Suppressor macrophage (primary cell): ENCODE results near the gene PPP2R2C.

Experiments
- DNase-seq, 4 experiments: peaks; one replicate each; pipeline ENCODE4 v3.0.0-alpha.2; 2020 to 2022

PPP2R2C gene

GRCh38 chr4:6299875-6300274 is 172.5 kb downstream of the PPP2R2C start:
- no peak for DNase-seq

- DNase-seq, result no peak
Measured at GRCh38 chr4:6298852-6299251, 173.6 kb downstream of the PPP2R2C start.

- DNase-seq, result no peak
Measured at GRCh38 chr4:6298035-6298434, 174.4 kb downstream of the PPP2R2C start.

GRCh38 chr4:6297266-6297815 is 175.1 kb downstream of the PPP2R2C start:
- DNase-seq, result no peak

DNA sequence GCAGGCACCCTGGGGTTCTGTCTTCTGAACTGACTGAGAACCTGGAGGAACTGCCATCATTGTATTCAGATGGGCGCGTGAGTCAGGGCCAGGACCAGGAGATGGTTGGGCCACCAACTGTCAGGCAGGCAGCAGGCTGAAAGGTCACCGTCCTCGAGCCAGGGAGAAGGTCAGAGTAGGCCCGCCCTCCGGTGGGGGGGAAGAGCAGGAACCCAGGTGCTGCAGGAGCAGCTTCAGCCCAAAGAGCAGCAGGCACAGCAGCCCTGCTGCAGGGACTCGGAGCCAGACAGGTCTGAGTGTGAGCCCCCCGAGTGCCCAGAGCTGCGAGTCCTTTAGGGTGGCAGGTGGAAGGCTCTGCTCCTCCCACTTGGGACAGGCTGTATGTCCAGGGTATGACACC is 176.4 kb downstream of the PPP2R2C start:
- DNase-seq, result no peak

DNA sequence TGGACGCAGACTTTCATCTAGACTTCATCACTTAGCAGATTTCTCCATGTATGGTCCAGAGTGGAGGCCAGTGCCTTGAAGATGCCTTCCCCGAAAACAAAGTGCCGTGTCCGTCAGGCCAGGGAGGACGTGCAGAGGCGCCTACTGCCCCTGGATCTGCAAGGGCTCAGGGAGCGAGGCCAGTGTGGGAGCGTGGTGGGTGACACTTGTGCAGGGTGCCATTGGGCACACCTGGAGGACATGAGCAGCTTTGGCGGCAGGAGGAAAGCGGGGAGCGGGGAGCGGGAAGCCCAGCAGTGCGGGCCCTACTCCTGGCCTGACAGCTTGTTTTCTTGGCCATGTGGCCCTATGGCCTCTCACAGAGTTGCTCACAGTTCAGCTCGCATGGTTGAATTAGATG is 176.9 kb downstream of the PPP2R2C start:
- DNase-seq, result no peak

- no peak for DNase-seq
Measured at GRCh38 chr4:6294705-6295421, 177.6 kb downstream of the PPP2R2C start.

- no peak for DNase-seq
Measured at GRCh38 chr4:6293661-6294060, 178.8 kb downstream of the PPP2R2C start.

- no peak for DNase-seq
Measured at GRCh38 chr4:6293097-6293445, 179.3 kb downstream of the PPP2R2C start.

- no peak for DNase-seq
Measured at GRCh38 chr4:6292376-6293096, 179.9 kb downstream of the PPP2R2C start.

- no peak for DNase-seq
Measured at GRCh38 chr4:6291784-6292297, 180.6 kb downstream of the PPP2R2C start.

DNA sequence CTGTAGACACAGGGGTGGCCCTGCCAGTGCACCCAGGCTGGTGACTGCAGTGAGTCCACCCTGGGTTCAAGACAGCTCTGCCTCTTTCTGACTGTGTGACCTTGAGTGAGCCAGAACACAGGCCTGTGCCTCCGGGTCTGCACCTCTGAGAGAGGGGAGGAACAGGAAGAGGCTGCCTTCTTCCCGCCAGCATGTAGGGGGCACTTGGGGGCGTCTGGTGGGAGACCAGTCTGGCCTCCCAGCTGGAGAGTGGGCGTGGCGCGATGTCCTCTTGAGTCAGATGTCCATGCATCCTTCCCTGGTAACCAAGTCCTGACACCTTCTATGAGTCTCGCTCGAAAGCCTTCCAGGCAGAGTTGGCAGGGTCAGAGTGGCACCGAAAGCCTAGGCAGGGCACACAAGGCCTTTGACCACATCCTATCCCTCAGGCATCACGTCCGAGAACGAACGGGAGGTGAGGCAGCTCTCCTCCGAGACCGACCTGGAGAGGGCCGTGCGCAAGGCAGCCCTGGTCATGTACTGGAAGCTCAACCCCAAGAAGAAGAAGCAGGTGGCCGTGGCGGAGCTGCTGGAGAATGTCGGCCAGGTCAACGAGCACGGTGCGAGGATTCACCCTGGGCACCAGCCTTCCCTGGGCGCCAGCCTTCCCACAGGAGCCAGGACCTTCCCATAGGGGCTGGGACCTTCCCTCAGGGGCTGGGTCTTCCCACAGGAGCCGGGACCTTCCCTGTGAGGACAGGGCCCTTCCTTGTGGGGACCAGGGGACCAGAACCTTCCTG is 181.5 kb downstream of the PPP2R2C start:
- DNase-seq, result no peak

GRCh38 chr4:6290256-6290655 is 182.2 kb downstream of the PPP2R2C start:
- DNase-seq, result no peak

DNA sequence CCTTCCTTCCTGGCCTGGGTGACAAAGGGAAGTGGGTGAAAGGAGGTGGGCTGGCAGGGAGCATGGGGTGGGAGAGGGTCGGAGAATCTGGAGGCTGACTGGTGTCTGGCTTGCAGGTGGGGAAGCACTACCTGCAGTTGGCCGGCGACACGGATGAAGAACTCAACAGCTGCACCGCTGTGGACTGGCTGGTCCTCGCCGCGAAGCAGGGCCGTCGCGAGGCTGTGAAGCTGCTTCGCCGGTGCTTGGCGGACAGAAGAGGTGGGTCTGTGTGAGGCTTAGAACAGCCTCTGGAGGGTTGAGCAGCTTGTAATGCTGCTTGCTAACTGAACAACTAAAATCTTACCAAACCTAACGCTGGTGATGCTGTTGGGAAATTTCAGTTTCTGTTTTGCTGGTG is 183.5 kb downstream of the PPP2R2C start:
- DNase-seq, result no peak

DNA sequence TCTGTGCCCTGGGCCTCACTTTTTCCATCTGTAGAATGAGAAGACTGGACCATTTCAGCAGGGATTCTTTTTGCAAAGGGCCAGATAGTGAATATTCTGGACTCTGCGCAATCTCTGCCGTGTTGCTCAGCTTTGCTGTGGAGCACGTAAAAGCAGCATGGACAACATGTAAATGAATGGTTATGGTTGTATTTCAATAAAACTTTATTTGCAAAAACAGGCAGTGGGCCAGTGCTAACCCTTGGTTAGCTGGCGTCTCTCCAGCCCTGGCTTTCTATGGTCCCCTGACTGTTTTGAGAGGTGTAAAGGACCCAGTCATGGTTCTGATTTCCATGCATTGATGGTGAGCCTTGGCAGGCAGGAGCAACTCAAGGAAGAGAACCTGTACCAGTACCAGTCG is 184.1 kb downstream of the PPP2R2C start:
- no peak for DNase-seq

DNA sequence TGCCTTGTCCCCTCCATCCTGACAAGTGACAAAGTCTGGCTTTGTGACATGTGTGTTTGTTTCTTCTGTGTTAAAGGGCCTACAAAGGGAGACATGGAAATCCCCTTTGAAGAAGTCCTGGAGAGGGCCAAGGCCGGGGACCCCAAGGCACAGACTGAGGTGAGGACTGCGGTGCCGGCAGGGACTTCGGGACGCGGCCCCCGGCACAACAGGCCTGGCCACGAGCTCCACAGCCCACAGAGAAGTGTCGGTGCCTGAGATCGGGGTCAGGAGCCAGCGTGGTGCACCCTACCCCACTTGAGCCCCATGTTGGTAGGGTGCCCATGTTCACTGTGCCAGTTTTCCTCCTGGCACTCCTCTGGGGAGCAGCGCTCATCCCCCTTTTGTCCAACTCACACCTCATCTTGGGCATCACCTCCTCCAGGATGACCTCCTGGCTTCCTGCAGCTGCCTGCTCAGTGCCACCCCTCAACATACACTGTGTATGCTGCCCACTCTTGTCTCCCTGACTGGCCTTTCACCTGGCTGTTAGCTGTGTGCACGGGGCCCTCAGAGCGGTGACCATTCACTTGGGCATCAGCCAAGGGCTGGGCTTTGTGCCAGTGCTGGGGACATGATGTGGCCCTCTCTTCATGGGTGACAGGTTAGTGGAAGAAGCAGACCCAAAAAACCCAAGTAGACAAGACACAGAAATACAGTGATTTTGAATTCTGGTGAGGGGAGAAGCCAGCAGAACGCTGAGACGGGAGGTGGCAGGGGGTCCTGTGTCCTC is 185.2 kb downstream of the PPP2R2C start:
- no peak for DNase-seq

DNA sequence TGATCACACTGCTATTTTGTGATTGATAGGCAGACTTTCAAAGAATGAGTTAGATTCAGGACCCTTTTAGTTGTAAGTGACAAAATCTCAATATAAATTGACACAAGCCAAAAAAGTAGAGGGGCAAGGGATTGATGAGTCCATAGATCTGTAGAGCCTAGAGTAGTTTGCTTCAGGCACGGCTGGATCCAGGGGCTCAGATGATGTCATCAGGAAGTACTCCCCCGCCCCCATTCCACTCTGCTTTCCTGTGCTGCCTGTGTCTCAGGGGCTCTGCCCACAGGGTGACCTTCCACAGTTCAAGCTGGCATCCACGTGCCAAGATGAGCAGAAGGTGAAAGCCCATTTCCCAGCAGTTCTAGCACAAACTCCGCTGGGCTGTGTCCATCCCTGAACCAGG is 189.1 kb downstream of the PPP2R2C start:
- DNase-seq, result no peak

DNA sequence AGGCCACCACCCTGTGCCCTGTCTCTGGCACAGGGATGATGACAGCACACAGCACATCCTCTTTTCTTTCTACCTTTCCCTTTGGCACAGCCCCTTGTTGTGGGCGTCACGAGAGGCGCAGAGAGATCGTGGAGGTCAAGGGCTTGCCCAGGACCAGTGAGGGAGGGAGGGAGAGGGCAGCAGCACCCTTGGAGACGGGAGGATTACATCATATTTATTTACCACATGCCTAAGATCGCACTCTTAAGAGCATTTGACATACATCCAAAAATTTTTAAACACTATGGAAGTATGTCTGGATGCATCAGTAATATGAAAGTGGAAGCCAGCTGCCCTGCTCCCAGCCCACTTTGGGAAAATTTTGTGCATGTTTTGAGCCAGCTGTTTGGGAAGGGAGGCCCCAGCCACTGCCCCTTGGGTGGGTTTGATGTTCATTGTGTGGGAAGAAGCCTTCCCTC is 190.1 kb downstream of the PPP2R2C start:
- peak in 2 of 4 experiments; percentile 22 to 33 for DNase-seq

DNA sequence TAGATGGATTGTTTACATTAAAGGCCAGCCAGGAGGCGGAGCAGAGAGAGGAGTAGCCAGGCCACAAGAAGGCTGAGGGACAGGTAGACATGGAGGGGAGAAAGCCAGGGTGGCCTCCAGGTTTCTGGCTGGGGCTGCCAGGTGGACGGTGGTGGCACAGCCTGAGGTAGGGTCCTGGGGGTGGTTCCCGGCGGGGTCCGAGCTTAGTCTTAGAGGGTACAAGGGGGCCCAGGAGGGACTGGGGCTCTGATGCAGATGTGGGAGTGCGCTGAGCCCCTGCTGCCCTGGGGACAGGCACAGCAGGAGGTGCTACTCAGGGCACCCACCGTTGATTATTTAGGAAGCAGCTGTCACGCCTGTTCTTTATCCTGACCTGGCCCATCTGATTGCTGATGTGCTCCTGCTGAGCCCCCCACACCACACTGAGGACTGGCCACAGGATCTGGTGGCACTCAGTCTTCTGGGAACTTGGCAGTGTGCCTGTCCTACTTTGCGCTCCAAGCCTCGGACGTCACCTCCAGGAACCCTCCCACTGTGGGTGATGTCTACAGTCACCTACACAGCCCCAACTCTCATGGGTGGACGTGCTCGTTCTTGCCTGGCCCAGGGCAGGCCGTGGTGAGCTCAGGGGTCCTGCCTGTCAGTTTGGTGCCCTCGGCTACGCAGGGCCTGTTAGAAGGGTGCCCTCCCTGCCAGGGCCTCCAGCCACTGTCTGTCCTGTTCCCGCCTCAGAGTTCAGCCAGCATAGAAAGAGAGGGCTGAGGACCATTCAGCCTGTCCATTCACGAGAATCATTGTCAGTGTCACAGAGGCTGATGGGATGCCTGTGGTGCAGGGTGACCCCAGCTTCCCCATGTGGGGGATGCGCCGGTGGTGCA is 190.7 kb downstream of the PPP2R2C start:
- no peak for DNase-seq

DNA sequence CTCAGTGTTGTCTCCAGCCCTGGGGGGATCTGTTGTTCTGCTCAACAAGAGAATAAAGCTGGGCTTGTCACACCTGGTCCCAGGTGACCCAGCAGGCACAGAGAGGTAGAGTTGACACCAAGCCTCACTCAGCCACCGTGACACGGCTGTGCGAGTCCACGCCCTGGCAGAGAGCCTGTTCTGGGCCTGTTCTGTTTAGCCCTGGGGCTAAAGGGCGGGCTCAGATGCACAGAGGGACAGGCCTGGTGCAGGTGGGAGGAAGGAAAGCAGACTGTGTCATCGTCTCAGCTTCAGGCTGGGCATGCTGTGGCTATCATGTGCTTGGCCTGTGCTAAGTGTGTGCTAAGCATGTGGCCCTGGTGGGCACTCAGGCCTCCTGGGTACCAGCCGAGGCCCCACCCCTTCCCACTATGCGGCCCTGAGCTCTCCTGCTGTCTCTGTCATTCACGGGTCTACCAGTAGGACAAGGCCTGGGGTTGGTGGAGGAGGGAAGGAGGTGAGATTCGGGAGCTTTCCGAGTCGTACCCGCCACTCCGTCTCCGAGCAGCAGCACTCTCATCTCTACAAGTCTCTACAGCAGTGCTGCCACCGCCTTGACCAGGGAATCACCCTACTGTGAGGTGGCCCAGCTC is 191.9 kb downstream of the PPP2R2C start:
- no peak for DNase-seq
